IPS-18c (cell line): ENCODE data around the gene SORCS2.

Source experiments
- H3K4me3 ChIP-seq: 2 replicates; pipeline ENCODE4 v1.7.0; 2013; ENCODE audit warnings: low read depth, mild to moderate bottlenecking, low read length, moderate library complexity; ENCODE audit not compliant: insufficient read depth
- H3K9me3 ChIP-seq: one replicate; pipeline ENCODE4 v1.6.1; 2013; ENCODE audit warnings: mild to moderate bottlenecking, low read length, moderate library complexity; ENCODE audit not compliant: control insufficient read depth, insufficient read depth

The SORCS2 gene

DNA sequence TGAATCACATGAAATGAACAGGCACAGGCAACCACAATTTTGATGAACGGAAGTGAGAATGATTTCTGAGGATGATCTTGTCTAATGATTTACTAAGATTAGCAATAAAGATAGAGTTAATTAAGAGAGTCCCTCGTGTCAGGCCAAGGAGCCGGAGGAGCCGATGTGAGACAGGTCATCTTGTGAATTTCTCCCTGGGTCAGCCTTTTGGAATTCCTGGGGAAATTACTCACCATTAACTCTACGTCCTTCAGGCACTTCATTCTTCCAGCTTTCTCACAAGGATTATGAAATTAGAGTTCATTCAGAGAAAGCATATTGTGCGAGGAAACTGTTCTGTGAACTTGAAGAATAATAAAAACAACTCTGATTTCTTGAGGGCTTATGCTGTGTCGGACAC lies 155.6 kb downstream of the SORCS2 start:
- Histone ChIP-seq H3K4me3 (no peak overlapping the region), H3K9me3 (no peaks in the 10 kb centered on the region)

DNA sequence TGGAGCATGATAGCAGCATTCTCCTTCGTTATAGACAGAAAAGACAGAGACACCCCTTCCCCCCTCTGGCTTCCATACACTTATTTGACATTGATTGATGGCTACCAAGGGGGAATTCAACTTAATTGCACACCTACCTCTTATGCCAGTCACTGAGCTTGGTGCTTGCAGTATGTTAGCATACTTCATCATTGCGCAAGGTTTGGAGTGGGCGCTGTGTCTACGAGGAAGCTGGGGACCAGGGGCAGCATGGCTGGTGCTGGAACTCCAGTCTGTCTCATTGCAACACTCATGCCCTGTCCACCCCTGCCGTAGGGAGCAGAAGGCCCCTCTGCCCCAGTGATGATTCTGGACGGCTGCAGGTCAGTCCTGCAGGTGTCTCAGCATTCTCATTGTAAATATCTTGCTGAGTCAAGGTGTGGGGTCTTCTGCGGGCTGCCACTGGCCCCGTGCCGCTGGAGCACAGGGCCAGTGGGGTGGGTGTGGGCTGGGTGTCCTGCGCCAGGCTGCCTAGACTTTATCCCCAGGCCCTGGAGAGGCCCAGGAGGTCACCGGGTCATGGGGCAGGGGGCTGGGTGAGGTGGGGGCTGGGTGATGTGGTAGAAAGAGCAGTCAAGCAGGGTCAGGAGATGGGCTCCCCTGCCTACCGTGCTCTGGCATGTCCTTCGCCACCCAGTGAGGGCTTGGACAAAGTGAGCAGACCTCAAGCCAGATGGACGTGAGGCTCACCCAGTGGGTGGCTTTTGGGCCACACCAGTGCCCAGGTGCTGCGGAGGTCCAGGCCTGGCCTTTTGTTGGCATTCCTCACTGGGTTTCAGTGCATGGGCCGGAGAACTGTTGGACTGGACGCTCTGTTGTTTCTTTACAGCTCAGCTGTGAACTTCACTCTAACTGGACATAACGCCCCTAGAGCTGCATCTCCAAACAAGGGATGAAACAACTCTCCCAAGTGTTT lies 156.9 kb downstream of the SORCS2 start:
- Histone ChIP-seq H3K9me3 (no peaks in the 10 kb centered on the region), H3K4me3 (no peak overlapping the region)

DNA sequence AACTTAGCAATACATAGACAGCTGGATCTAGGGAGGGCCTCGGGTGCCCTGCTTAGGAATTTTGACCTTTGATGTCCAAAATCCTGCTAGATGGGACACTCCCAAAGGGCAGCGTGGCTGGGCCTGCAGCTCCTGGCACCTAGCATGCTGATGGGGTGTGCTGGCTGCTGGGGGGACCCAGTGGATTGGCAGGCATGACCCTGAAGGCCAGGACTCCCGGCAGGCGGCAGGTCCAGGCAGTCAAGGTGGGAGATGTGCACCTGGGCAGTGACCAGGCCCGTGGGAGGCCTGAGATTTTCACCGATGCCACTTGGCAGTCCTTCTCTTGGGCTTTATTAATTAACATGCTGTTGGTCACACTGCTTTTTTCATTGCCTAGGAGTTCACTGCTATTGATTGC lies 158.1 kb downstream of the SORCS2 start:
- H3K9me3 ChIP-seq = no peaks in the 10 kb centered on the region
- H3K4me3 ChIP-seq = no peak overlapping the region

DNA sequence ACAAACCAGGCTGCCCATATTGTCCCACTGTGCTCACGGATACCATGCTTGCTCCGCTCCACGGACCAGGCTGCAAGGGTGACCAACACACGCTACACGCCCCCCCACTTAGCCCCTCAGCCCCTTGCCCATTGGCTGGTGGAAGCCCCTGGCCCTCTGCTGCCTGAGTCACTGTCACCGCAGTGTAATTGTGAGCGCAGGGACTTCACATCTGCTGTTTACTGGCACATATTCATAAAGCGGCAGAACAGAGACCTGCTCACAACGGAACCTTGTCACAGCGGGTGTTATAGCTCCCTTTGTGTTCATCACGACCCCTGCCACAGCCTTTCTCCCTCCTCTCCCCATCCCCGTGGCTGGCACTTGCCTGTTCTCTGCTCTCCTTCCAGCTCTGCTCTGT lies 158.7 kb downstream of the SORCS2 start:
- no peaks in the 10 kb centered on the region for H3K9me3 ChIP-seq

DNA sequence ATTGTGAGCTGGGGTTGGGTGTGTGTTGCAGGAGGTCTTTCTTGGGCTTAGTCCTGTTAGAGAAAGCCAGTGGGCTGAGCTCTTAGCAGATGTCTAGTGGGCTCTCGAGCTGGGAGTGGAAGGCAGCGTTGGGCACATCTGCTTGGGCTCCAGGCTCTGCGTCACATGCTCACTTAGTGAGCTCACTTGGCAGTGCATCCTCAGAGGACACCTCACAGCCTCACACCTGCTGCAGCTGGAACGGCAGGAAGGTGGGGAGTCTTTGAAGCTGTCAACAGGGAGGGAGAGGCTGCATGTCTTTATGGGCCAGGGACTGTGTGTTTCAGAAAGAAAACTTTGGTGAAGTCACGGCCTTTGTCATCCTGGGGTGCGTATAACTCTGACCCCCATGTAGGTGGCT lies 160.1 kb downstream of the SORCS2 start:
- Histone ChIP-seq H3K9me3 (no peaks in the 10 kb centered on the region), H3K4me3 (no peak overlapping the region)

More for the DNA sequence above, 158.7 kb downstream of the SORCS2 start:
- no peak overlapping the region for H3K4me3 ChIP-seq

DNA sequence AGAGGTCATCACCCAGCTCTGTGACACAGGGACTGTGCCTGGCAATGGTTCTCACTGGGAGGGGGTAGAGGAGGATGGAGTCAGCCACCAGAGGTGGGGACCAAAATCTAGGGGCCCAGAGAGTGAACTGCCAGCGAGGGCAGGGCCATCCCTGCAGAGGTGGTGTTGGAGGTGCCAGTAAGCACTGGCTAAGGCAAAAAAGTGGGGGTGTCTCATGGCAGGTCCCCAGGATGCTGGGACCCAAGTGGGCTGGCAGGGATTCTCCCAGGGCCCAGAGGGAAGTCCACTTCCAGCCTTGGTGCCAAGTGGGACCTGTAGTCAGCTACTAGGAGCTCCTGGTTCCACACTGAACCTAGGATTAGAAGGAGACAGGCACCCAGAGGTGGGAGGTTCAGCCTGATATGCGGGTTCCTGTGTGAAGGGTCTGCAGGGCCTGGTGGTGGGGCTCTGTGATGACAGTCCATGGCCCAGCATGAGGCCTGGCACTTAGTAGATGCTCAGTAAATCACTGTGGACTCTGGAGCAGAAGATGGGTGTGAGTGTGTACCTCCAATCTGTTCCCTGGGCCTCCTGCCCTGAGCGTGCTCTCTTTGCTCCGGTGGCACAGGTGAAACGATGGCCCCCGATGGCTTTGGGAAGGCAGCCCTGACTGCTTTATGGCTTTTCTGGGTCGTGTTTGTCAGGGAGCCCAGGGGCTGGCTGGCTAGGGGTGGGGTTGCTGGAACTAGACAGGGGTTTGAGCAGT lies 160.9 kb downstream of the SORCS2 start:
- H3K4me3 ChIP-seq = no peak overlapping the region
- H3K9me3 ChIP-seq = no peaks in the 10 kb centered on the region

DNA sequence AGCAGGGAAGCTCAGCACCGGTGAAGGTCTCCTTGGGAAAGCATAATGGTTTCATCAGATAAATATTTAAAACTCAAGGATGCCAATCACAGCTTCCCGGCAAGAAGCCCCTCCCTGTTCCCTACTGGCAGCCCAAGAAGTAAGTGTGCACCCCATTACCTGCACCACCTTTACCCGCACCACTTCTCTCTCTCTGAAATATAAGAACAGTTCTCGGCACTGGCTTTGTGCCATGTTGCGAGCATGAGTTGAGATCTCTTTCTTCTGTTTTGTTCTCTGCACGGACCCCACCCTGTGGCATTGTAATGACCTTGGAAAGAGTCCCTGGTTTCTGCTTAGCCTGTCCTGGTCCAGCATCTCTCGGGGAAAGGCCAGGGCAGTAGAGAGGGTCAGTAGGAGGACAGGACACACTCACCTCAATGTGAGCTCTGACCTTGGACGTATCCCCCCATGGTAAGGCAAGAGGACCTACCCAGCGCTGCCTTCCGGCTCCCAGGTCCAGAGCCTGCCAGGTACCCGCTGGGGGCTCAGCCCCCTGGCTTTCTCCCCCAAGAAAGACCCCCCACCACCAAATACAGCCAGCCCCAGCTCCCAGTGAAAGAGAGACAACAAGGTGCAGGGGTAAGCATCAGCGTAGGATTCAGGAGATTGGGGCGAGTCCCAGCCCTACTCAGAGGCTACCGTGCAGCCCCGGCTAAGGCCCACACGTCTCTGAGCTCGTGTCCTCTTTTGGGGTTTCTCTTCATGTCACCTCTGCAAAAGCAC lies 161.7 kb downstream of the SORCS2 start:
- H3K9me3 ChIP-seq = no peaks in the 10 kb centered on the region

DNA sequence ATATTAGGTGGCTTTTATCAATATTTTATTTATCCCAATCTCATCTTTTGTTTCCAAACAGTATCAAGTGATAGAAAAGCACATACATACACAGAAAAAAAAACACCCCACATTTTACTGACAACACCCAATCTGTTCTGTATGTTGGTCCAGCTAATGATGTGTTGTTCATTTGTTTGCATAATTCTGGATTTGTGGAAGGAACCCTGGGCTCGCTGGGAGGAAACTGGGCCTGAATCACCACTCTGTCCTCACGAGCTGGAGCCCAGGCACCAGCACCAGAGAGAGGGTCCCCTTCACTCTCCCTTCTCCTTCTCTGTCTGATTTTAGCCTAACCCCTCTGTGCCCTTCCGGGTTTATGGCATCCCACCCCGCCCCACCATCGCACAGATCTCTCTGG lies 162.6 kb downstream of the SORCS2 start:
- Histone ChIP-seq H3K4me3 (no peak overlapping the region), H3K9me3 (no peaks in the 10 kb centered on the region)

More for the DNA sequence above, 161.7 kb downstream of the SORCS2 start:
- no peak overlapping the region for H3K4me3 ChIP-seq

DNA sequence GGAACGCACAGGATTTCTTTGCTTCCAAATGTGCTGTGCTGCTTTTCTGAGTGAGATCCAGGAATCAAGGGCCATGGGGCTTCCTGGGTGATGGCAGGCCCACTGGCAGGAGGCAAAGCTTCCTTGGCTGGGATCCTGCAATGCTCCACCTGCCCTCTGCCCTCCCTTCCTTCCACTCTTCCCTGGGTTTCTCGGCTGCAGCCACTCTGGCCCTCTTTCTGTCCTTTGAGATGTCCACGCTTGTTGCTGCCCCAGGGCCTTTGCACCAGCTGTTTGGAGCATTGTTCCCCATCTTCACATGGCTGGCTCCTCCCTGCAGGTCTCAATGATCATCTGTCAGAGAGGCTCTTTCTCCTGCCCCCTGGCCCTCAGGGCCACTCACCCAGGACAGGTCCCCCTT lies 163.5 kb downstream of the SORCS2 start:
- Histone ChIP-seq H3K9me3 (no peaks in the 10 kb centered on the region), H3K4me3 (no peak overlapping the region)

DNA sequence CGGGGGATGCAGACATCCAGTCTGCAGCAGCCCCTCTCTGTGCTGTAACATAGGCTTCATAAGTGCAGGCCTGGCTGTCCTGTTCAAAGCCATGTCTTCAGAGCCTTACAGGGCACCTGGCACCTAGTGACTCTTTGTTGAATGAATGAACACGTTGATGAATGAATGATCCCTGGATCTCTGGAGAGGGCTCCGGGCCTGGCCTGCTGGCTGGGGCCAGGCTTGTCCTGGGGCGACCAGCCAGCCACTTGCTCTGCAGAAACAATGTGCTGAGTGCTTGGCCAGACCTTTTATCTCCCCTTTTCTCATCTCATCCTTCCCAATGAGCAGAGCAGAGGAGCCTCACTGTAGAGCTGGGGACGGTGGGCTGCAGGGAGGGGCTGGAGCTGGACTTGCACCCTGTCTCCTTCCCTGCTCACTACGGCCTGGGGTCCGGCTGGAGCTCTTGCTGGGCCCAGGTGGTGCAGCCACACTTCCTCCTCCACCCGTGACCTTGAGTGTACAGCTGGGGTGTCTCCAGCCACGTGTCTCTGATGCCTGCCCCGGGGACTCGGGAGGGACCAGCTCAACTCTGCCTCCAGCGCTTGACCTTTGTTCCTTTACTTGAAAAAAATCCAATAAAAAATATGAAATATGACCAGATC lies 164.5 kb downstream of the SORCS2 start:
- Histone ChIP-seq H3K9me3 (no peaks in the 10 kb centered on the region), H3K4me3 (no peak overlapping the region)

DNA sequence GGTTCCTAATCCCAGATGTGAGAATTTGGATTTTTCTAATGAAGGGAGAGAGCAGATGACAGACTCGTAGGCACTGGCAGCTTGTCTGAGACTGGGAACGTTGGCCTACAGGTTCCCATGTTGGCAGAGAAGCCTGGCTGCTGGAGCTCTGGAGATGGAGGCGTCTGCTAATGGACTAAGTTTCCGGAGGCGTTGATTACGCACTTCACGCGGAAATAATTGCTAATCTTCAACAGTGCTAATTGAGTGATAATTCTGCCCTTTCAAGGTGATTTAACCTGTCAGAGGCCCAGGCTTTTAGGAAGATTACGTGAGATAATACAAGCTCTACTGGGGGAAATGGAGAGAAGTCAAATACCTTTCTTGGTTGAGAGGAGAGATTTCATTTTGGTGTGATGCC lies 165.0 kb downstream of the SORCS2 start:
- no peak overlapping the region for H3K4me3 ChIP-seq
- H3K9me3 ChIP-seq = no peaks in the 10 kb centered on the region

DNA sequence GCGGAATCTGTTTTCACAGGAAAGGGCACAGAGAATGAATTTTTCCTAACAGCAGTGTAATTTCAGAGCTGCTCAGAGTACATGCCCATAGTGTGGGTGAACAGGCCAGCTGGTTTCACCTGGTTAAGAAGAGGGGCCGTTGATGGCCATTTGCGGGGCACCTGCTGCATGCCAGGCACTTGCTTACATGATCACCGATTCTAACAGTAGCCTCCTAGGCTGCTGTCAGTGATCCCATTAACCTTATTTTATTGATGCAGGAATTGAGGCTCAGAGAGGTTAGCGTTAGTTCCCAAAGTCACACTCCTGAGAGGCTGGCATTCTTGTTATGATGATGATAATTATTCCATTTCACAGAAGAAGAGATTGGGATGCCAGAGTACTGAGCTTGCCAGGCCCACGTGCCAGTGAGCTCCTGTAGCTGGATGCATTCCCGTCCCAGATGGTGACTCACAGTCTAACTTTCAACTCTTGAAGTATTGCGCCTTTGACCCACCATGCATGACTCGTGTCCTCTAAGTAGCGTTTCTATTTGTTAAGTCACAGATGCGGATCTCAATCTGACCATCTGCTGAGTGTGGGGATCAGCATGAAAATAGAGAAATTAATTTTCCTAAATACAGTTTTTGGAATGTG lies 165.9 kb downstream of the SORCS2 start:
- Histone ChIP-seq H3K4me3 (no peak overlapping the region), H3K9me3 (no peaks in the 10 kb centered on the region)

DNA sequence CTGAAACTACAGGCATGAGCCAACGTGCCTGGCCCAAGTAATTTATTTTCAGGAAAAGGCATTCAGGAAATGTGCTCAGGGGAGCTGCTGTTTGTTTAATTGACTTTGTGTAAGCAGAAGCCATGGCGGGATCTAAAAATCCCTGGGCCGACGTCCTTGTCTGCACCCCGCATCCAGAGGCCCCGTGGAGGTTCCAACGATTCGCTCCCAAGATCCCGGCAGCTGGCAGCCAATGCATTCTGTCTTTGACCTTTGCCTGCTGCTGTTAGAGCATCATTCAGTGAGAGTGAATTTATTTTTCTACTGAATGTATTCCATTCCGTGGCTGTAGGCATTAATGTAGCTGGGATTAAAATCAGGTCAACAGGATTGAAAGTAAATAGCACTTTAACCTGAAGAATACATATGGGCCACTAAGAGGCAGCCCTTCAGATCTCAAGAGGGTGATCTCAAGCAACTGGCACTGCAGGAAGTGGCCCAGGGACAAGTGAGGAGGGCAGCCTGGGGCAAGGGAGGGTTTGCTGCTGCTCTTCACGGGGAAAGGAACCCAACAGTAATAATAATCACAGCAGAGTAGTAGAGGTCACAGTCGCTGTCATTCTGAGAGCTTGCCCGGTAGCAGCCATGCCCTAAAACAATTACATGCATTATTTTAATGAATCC lies 167.2 kb downstream of the SORCS2 start:
- H3K9me3 ChIP-seq = no peaks in the 10 kb centered on the region
- H3K4me3 ChIP-seq = no peak overlapping the region

DNA sequence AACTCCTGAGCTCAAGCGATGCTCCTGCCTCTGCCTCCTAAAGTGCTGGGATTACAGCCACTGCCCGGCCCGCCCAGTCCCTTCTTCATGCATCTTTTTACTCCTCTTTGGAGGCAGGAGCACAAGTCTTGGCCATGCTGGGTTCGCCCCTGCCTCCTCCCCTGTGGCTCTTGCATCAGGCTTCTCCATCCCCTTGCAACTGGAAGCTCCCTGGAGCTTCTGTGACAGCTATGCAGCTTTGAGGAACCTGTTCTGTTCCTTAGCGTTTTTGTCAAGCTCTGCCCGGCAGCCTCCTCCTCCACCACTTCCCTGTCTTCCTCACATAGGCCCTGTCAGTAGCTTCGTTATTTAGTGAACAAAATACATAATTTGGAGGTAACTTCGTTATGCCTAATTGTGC lies 168.5 kb downstream of the SORCS2 start:
- Histone ChIP-seq H3K9me3 (no peaks in the 10 kb centered on the region), H3K4me3 (no peak overlapping the region)

DNA sequence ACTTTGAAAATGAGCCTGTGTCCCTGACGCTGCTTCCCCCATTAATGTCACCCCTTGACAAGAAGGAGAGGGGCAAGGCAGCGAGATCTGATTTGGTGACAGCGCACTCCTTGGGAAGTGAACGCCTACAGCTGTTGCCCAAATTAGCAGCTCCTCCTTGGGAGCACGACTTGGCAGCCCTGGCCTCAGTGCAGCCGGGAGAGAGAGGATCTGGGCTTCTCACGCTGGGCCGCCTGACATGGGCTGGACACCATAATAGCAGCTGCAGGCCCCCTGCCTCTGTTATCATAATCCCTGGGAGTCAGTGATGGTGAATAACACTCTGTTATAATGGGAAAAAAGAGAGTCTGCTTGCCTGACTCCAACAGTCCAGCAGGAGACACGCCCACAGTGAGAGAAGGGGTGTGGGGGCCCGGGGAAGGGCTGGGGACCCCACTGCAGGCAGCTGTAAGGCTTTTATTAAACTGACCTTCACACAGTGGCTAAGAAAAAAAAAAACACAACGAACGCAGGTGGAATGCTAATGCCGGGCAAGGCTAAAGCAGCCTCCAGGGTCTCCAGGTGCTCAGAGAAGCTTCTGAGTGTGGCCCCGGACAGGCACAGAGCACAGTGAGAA lies 169.1 kb downstream of the SORCS2 start:
- Histone ChIP-seq H3K9me3 (no peaks in the 10 kb centered on the region), H3K4me3 (no peak overlapping the region)

DNA sequence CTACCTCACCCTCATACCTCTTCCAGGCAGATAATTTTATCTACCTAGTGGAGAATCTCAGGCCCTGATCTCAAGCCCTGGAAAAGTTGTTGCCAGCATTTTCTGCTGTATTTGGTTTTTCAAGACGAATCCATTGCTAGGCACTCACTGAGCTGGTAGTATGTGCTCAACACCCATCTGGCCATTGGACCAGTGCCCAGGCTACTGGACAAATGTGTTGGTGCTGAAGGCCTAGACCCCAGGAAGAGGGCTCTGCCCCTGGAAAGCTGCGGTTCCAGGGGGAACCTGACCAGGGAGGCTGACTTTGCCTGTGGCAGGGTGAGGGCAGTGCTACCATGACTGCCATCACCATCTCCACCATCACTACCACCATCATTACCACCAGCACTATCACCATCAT lies 170.0 kb downstream of the SORCS2 start:
- Histone ChIP-seq H3K4me3 (no peak overlapping the region), H3K9me3 (no peaks in the 10 kb centered on the region)
